GM21529 (cell line): ENCODE results near the gene MAP2K7.
"Not testable (repeated sequence)": the region's sequence is repeated elsewhere in the genome, so short reads cannot be mapped to it uniquely, and the experiment has no call there.

Experiments
- ATAC-seq: cut with Tn5 transposase; IDR thresholded peaks from one replicate; pipeline ENCODE4 v1.9.1; 2021; ENCODE audit not compliant: unreplicated experiment

Gene MAP2K7

DNA sequence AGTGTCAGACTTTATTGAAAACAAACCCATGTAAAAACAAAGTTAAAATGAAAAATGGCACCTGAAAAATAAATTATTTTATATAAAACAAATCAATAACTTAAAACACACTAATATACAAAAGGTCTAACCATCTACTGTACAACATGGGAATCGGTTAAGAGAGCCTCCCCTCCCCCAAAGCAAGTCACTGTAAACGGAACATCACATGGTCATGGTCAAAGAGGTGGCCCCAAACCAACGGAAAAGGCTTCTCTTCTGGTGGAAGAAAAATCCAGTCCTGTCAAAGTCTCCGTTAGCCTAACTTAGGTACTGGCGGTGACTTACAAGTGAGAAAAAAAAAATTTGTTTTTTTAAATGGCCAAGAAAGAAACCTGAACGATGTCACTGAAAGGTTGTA is 55.5 kb downstream of the MAP2K7 start:
- ATAC-seq: no peak

DNA sequence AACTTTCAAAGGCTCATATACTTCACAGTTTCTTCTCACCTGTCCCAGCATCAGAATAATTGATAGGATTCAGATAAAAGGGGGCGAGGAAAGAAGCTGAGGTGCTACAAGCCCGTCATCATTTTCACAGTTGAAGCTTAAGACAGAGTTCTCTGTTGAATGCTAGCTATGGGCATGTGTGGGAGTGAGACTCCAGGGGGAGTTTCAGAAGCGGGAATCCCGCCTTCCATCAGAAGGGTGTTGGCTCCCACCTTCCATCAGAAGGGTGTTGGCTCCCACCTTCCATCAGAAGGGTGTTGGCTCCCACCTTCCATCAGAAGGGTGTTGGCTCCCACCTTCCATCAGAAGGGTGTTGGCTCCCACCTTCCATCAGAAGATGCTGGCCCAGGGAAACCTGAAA is 57.4 kb downstream of the MAP2K7 start:
- ATAC-seq: not testable (repeated sequence)

DNA sequence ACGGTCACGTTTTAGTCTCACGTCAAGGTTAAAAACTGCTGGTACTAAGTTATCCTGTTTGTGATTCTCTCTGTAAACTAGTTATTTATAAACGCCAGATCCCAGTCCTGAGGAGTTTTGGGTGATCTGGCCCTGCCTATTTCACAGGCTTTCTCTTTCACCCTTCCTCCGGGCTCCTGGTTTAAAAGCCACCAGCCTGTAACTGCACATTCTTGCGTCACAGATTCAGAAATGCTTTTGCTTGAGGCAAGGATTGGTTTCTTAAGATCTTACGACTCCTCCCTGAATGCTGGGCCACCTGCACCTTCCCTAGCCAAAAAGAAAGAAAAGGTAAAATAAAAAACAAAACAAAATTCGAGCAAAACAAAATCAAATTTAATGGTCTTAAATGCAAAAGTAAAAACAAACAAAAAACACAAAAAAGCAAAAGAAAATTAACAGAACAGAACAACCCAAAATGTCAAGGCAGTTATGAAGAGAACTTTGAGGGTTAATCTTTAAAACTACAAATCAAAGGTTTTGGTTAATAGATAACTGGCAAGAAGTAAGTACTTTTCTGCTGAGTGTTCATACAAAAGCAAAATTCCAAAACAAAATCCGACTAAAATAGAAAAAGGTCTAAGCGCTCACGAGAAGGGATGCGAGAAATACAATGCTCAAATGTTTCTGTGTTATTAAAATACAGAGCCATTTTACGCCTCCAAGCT is 58.4 kb downstream of the MAP2K7 start:
- no peak for ATAC-seq

DNA sequence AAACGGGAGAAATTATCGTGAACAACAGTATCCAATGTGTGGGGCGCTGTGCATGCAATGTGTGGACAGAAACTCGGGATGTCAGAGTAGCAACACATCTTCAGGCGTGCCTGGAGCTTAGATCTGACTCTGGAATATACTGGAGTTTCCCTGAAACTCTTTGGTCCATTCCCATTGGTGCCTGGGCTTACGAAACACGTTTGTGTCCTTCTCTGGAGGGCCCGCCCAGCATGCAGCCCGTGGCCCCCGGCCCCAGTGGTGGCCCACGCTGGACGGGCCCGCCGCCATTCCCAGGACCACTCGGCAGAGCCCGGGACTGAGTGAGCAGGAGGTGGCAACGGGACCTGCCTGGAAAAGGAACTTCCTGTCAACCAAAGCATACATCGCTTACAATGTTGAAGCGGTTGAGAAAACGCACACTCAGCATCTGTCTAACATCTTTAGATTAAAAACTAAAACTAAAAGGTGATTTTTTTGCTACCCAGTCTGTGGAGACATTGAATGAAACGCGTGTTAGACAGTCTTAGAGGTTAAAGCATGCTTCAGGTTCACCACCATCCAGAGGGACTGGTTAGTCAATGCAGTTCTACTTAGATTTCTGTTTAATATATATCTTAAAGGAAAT is 59.1 kb downstream of the MAP2K7 start:
- no peak for ATAC-seq

DNA sequence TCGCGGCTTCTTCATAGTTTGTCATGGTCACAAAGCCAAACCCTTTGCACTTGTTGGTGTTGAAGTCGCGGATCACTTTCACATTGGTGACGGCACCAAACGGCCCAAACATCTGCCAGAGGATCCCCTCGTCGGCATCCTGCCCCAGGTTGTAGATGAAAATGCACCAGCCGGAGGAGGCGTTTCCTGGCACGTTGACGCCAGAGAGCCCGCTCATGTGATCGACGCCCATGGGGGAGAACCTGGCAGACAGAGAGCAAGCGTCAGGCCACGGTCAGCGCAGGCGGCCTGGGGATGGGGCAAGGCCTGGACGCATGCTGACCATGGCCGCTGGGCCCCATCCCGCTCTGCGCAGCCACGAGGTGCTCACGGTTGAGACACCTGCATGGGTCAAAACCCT is 59.9 kb downstream of the MAP2K7 start:
- no peak for ATAC-seq
